Neural cell (in vitro differentiated cells): ENCODE measurements around the gene CNNM1. TPM values are rescaled to one million over a fixed set of nuclear protein-coding genes. Genes with fewer than 3 reads are reported as not detected.

Source experiments
- H2AFZ ChIP-seq: fragments of 200-600, 300-800 bp; sonication (generic), shearing (Covaris generic); 2 replicates; pipeline ENCODE4 v1.6.0; 2014; ENCODE audit warnings: low read depth, mild to moderate bottlenecking, antibody characterized with exemption, low read length, moderate library complexity
- H3F3A ChIP-seq: fragments of 200-600 bp; shearing (Covaris generic); 2 replicates; pipeline ENCODE4 v1.6.1; 2016; ENCODE audit warnings: mild to moderate bottlenecking, moderate library complexity, mixed read lengths, antibody characterized with exemption, low read length; ENCODE audit not compliant: insufficient read depth, poor library complexity, severe bottlenecking
- H3K27ac ChIP-seq: fragments of 200-600, 300-800 bp; sonication (generic), shearing (Covaris generic); 2 replicates; pipeline ENCODE4 v1.5.1; 2014; ENCODE audit warnings: mild to moderate bottlenecking, low read length, moderate library complexity
- H3K27me3 ChIP-seq: fragments of 300-800, 200-600 bp; sonication (generic), shearing (Covaris generic); 2 replicates; pipeline ENCODE4 v1.6.0; 2014; ENCODE audit warnings: mild to moderate bottlenecking, low read depth, low read length, moderate library complexity; ENCODE audit not compliant: insufficient read depth
- H3K36me3 ChIP-seq: fragments of 300-800, 200-600 bp; sonication (generic), shearing (Covaris generic); 2 replicates; pipeline ENCODE4 v1.5.1; 2014; ENCODE audit warnings: mild to moderate bottlenecking, antibody characterized with exemption, low read length, moderate library complexity; ENCODE audit not compliant: insufficient read depth
- H3K4me2 ChIP-seq: fragments of 300-800, 200-600 bp; sonication (generic), shearing (Covaris generic); 2 replicates; pipeline ENCODE4 v1.6.0; 2014; ENCODE audit warnings: mild to moderate bottlenecking, low read length
- H3K4me3 ChIP-seq: fragments of 300-800, 200-600 bp; sonication (generic), shearing (Covaris generic); 2 replicates; pipeline ENCODE4 v1.5.1; 2014; ENCODE audit warnings: mild to moderate bottlenecking, low read length, moderate library complexity
- H3K79me2 ChIP-seq: fragments of 200-600 bp; shearing (Covaris generic); replicated peaks from 2 replicates; pipeline ENCODE4 v1.6.0; 2014; ENCODE audit warnings: mild to moderate bottlenecking, low read length, moderate library complexity; ENCODE audit not compliant: insufficient read depth
- H3K9ac ChIP-seq: fragments of 300-800, 200-600 bp; sonication (generic), shearing (Covaris generic); 2 replicates; pipeline ENCODE4 v1.6.1; 2016; ENCODE audit warnings: mild to moderate bottlenecking, low read length, mixed read lengths
- H3K9me2 ChIP-seq: fragments of 200-600 bp; shearing (Covaris generic); 2 replicates; pipeline ENCODE4 v1.6.1; 2016; ENCODE audit warnings: mild to moderate bottlenecking, low read length, mixed read lengths; ENCODE audit not compliant: insufficient read depth
- H3K9me3 ChIP-seq: fragments of 200-600, 300-800 bp; sonication (generic), shearing (Covaris generic); 2 replicates; pipeline ENCODE4 v1.6.1; 2016; ENCODE audit warnings: mild to moderate bottlenecking, mixed run types, low read length, moderate library complexity, mixed read lengths
- H4K20me1 ChIP-seq: fragments of 200-600 bp; shearing (Covaris generic); 2 replicates; pipeline ENCODE4 v1.6.1; 2016; ENCODE audit warnings: mild to moderate bottlenecking, mixed run types; ENCODE audit not compliant: insufficient read depth
- EP300 ChIP-seq: fragments of 450-650 bp; conservative IDR thresholded peaks from 2 replicates; pipeline ENCODE4 v1.6.1; 2014; ENCODE audit warnings: antibody characterized with exemption, mild to moderate bottlenecking, moderate library complexity; ENCODE audit not compliant: poor library complexity, severe bottlenecking
- EZH2 ChIP-seq: fragments of 200-600, 300-800 bp; shearing (Covaris generic), sonication (generic); IDR thresholded peaks from 2 replicates; pipeline ENCODE4 v1.6.1; 2014; ENCODE audit warnings: antibody characterized with exemption, low read length, borderline replicate concordance, mild to moderate bottlenecking; ENCODE audit not compliant: insufficient read depth, poor library complexity, severe bottlenecking
- MXI1 ChIP-seq: fragments of 450-650 bp; conservative IDR thresholded peaks from 2 replicates; pipeline ENCODE4 v1.6.1; 2014; ENCODE audit warnings: antibody characterized with exemption, mild to moderate bottlenecking; ENCODE audit not compliant: poor library complexity, severe bottlenecking
- POLR2AphosphoS5 ChIP-seq: IDR thresholded peaks from 2 replicates; pipeline ENCODE4 v1.6.1; 2012
- RAD21 ChIP-seq: fragments of 450-650 bp; conservative IDR thresholded peaks from 2 replicates; pipeline ENCODE4 v1.6.1; 2014; ENCODE audit warnings: antibody characterized with exemption, mild to moderate bottlenecking, moderate library complexity
- SMC3 ChIP-seq: fragments of 450-650 bp; conservative IDR thresholded peaks from 2 replicates; pipeline ENCODE4 v1.6.1; 2014; ENCODE audit warnings: antibody characterized with exemption, mild to moderate bottlenecking, moderate library complexity; ENCODE audit not compliant: poor library complexity
- TAF1 ChIP-seq: IDR thresholded peaks from 2 replicates; pipeline ENCODE4 v1.6.1; 2012; ENCODE audit warnings: low read depth
- polyA plus RNA-seq: library from polyadenylated mRNA; depleted of rRNA; stranded (reverse); fragments of >200 nt; gene quantifications from 2 replicates; pipeline ENCODE4 v1.2.3, GENCODE V29; 2014
- TF ChIP-seq, protein P1 (sequence below): fragments of 450-650 bp; IDR thresholded peaks from 2 replicates; pipeline ENCODE4 v1.5.1; 2014; ENCODE audit warnings: antibody characterized with exemption, mild to moderate bottlenecking, moderate library complexity; ENCODE audit not compliant: poor library complexity, severe bottlenecking
- TF ChIP-seq, protein P2 (sequence below): IDR thresholded peaks from 2 replicates; pipeline ENCODE4 v1.6.1; 2012; ENCODE audit warnings: borderline replicate concordance

Gene CNNM1
- polyA plus RNA-seq, 1 donor from 2014 or later: 1.5 TPM

DNA sequence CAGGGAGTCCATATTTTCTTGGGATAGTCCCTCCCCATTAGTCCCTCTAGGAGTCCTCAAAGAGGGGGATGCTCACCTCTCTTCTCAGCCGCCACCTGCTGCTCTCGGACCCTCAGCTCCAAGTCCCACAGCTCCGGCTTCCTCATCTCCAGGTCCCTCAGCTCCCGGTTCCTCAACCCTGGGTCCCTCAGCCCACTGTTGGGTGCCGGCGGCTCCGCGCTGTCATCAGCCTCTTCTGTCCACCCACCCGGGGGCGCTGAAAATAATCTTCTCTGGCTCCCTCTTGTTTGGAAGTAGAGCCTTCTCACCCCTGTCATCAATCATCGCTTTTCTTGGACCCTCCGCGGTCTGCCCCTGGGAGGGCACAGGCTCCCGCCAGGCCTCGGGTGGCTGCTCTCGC, 13.3 kb upstream of the CNNM1 start:
- H3K9me2 ChIP-seq: no peaks in the 10 kb centered on the region
- peaks cover 5% of the 10 kb centered on the region for H3K9me3 ChIP-seq
- no peaks in the 10 kb centered on the region for H3K27me3 ChIP-seq
- no peaks in the 10 kb centered on the region for H3F3A ChIP-seq
- H3K9ac ChIP-seq: no peak overlapping the region
- TF ChIP-seq, protein P1, sequence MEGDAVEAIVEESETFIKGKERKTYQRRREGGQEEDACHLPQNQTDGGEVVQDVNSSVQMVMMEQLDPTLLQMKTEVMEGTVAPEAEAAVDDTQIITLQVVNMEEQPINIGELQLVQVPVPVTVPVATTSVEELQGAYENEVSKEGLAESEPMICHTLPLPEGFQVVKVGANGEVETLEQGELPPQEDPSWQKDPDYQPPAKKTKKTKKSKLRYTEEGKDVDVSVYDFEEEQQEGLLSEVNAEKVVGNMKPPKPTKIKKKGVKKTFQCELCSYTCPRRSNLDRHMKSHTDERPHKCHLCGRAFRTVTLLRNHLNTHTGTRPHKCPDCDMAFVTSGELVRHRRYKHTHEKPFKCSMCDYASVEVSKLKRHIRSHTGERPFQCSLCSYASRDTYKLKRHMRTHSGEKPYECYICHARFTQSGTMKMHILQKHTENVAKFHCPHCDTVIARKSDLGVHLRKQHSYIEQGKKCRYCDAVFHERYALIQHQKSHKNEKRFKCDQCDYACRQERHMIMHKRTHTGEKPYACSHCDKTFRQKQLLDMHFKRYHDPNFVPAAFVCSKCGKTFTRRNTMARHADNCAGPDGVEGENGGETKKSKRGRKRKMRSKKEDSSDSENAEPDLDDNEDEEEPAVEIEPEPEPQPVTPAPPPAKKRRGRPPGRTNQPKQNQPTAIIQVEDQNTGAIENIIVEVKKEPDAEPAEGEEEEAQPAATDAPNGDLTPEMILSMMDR: no peak
- no peak for TF ChIP-seq SMC3
- no peak for TF ChIP-seq EZH2
- TF ChIP-seq TAF1: no peak
- TF ChIP-seq, protein P2, sequence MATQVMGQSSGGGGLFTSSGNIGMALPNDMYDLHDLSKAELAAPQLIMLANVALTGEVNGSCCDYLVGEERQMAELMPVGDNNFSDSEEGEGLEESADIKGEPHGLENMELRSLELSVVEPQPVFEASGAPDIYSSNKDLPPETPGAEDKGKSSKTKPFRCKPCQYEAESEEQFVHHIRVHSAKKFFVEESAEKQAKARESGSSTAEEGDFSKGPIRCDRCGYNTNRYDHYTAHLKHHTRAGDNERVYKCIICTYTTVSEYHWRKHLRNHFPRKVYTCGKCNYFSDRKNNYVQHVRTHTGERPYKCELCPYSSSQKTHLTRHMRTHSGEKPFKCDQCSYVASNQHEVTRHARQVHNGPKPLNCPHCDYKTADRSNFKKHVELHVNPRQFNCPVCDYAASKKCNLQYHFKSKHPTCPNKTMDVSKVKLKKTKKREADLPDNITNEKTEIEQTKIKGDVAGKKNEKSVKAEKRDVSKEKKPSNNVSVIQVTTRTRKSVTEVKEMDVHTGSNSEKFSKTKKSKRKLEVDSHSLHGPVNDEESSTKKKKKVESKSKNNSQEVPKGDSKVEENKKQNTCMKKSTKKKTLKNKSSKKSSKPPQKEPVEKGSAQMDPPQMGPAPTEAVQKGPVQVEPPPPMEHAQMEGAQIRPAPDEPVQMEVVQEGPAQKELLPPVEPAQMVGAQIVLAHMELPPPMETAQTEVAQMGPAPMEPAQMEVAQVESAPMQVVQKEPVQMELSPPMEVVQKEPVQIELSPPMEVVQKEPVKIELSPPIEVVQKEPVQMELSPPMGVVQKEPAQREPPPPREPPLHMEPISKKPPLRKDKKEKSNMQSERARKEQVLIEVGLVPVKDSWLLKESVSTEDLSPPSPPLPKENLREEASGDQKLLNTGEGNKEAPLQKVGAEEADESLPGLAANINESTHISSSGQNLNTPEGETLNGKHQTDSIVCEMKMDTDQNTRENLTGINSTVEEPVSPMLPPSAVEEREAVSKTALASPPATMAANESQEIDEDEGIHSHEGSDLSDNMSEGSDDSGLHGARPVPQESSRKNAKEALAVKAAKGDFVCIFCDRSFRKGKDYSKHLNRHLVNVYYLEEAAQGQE: no peak
- no peak for TF ChIP-seq MXI1
- TF ChIP-seq EP300: no peak
- no peak for TF ChIP-seq RAD21
- no peak for TF ChIP-seq POLR2AphosphoS5
- H4K20me1 ChIP-seq: no peaks in the 10 kb centered on the region
- H3K4me3 ChIP-seq: no peak overlapping the region
- no peak overlapping the region for H2AFZ ChIP-seq
- H3K4me2 ChIP-seq: no peak overlapping the region
- no peak overlapping the region for H3K27ac ChIP-seq
- H3K79me2 ChIP-seq: no peaks in the 10 kb centered on the region
- H3K36me3 ChIP-seq: no peaks in the 10 kb centered on the region

DNA sequence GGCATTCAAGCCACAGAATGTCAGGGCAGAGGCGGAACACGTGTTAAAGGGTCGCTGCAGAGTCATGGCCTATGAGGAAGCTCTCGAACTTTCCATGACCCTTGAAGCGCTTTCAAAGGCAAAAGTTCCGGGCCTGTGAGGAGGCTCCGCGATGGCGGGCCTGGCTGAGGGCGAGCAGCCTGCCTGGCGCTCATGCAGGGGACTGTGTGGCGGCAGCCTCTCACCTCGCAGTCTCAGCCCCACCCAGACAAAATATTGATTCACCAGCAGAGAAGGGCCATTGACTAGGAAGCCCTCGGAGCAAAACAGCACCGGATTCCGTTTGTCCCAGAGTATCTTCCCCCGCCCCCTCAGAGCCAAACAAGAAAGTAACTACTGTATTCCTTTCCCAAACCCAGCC, 12.8 kb upstream of the CNNM1 start:
- Histone ChIP-seq H3K79me2 (no peaks in the 10 kb centered on the region), H3K9me2 (no peaks in the 10 kb centered on the region), H3K9ac (no peak overlapping the region)

More for the DNA sequence above, 12.8 kb upstream of the CNNM1 start:
- TF ChIP-seq, protein P2: no peak
- H3K27me3 ChIP-seq: no peaks in the 10 kb centered on the region
- H3K27ac ChIP-seq: no peak overlapping the region
- H3K9me3 ChIP-seq: peaks cover 5% of the 10 kb centered on the region
- H3F3A ChIP-seq: no peaks in the 10 kb centered on the region
- no peak overlapping the region for H3K4me2 ChIP-seq
- no peak overlapping the region for H2AFZ ChIP-seq
- no peaks in the 10 kb centered on the region for H3K36me3 ChIP-seq
- no peaks in the 10 kb centered on the region for H4K20me1 ChIP-seq
- no peak overlapping the region for H3K4me3 ChIP-seq
